ENCODE results near the gene SLC5A10.

SLC5A10 gene

GRCh38 chr17:18995220-18995619 lies 43.3 kb downstream of the SLC5A10 start:
- DNase-seq: no peak
- in situ Hi-C loops (cut with MboI; ENCODE audit: low pct_unique_long_range_greater_than_20kb, low sequenced_read_pairs): no loop called here

- in situ Hi-C loops (cut with MboI; ENCODE audit: low pct_unique_long_range_greater_than_20kb, low sequenced_read_pairs): no loop called here
- DNase-seq: no peak
Measured at GRCh38 chr17:18996458-18996857, 44.5 kb downstream of the SLC5A10 start.

GRCh38 chr17:18997650-18998196 lies 45.8 kb downstream of the SLC5A10 start:
- no peak for DNase-seq
- in situ Hi-C loops (cut with MboI; ENCODE audit: low pct_unique_long_range_greater_than_20kb, low sequenced_read_pairs): no loop called here

GRCh38 chr17:18999394-18999793 lies 47.4 kb downstream of the SLC5A10 start:
- in situ Hi-C loops (cut with MboI; ENCODE audit: low pct_unique_long_range_greater_than_20kb, low sequenced_read_pairs): no loop called here
- no peak for DNase-seq

- in situ Hi-C loops (cut with MboI; ENCODE audit: low pct_unique_long_range_greater_than_20kb, low sequenced_read_pairs): no loop called here
- DNase-seq: no peak
Measured at GRCh38 chr17:18999911-19000310, 47.9 kb downstream of the SLC5A10 start.

- no peak for DNase-seq
- in situ Hi-C loops (cut with MboI; ENCODE audit: low pct_unique_long_range_greater_than_20kb, low sequenced_read_pairs): no loop called here
Measured at GRCh38 chr17:19000531-19001325, 48.8 kb downstream of the SLC5A10 start.

- no peak for DNase-seq
- in situ Hi-C loops (cut with MboI; ENCODE audit: low pct_unique_long_range_greater_than_20kb, low sequenced_read_pairs): no loop called here
Measured at GRCh38 chr17:19001907-19002590, 50.1 kb downstream of the SLC5A10 start.

GRCh38 chr17:19002805-19003542 lies 51.0 kb downstream of the SLC5A10 start:
- DNase-seq: no peak
- in situ Hi-C loops (cut with MboI; ENCODE audit: low pct_unique_long_range_greater_than_20kb, low sequenced_read_pairs): no loop called here

- no peak for DNase-seq
- in situ Hi-C loops (cut with MboI; ENCODE audit: low pct_unique_long_range_greater_than_20kb, low sequenced_read_pairs): no loop called here
Measured at GRCh38 chr17:19003543-19004420, 51.8 kb downstream of the SLC5A10 start.

GRCh38 chr17:19004421-19005136 lies 52.6 kb downstream of the SLC5A10 start, which contains the start of gene FAM83G:
FAM83G (minus strand) TSS chr17:19004764; CDS start chr17:19004041, 723 bp downstream.
- in situ Hi-C loops (cut with MboI; ENCODE audit: low pct_unique_long_range_greater_than_20kb, low sequenced_read_pairs): no loop called here
- peak; percentile 35 for DNase-seq

GRCh38 chr17:19005137-19005773 lies 53.3 kb downstream of the SLC5A10 start:
- DNase-seq: no peak
- in situ Hi-C loops (cut with MboI; ENCODE audit: low pct_unique_long_range_greater_than_20kb, low sequenced_read_pairs): no loop called here

- DNase-seq: no peak
- in situ Hi-C loops (cut with MboI; ENCODE audit: low pct_unique_long_range_greater_than_20kb, low sequenced_read_pairs): no loop called here
Measured at GRCh38 chr17:19005789-19006430, 53.9 kb downstream of the SLC5A10 start.

GRCh38 chr17:19006698-19007097 lies 54.7 kb downstream of the SLC5A10 start:
- DNase-seq: no peak
- in situ Hi-C loops (cut with MboI; ENCODE audit: low pct_unique_long_range_greater_than_20kb, low sequenced_read_pairs): no loop called here

GRCh38 chr17:19009970-19010369 lies 58.0 kb downstream of the SLC5A10 start:
- DNase-seq: no peak
- in situ Hi-C loops (cut with MboI; ENCODE audit: low pct_unique_long_range_greater_than_20kb, low sequenced_read_pairs): loop anchor here (10.0 kb wide), 1 partner anchor 45 kb away; no protein-coding TSS in a partner anchor

GRCh38 chr17:19010729-19011505 lies 59.0 kb downstream of the SLC5A10 start:
- DNase-seq: no peak

GRCh38 chr17:19011581-19011980 lies 59.6 kb downstream of the SLC5A10 start:
- no peak for DNase-seq
- in situ Hi-C loops (cut with MboI; ENCODE audit: low pct_unique_long_range_greater_than_20kb, low sequenced_read_pairs): loop anchor here (10.0 kb wide), 1 partner anchor 47 kb away; no protein-coding TSS in a partner anchor

More at GRCh38 chr17:19010729-19011505, 59.0 kb downstream of the SLC5A10 start:
- in situ Hi-C loops (cut with MboI; ENCODE audit: low pct_unique_long_range_greater_than_20kb, low sequenced_read_pairs): loop anchor here (10.0 kb wide), 1 partner anchor 46 kb away; no protein-coding TSS in a partner anchor
